Measurements from ENCODE around the gene WNT3.
"Not testable (repeated sequence)": the region's sequence is repeated elsewhere in the genome, so short reads cannot be mapped to it uniquely, and the experiment has no call there.

WNT3 gene

DNA sequence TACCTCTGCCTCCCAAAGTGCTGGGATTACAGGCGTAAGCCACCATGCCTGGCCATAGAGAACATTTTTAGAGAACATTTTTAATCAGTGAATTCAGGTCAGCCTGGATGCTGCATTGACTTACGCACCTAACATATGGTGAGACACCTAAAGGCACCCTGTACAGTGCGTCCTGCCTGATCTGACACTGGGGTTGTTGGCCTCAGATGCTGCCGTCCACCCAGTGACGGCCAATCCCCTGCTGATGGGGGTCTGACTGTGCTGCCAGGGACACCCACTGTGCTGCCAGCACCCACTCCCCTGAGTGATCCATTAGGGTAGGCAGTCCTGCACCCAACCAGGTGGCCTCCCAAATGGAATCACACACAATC lies 38.5 kb downstream of the WNT3 start:
- no peak for DNase-seq

DNA sequence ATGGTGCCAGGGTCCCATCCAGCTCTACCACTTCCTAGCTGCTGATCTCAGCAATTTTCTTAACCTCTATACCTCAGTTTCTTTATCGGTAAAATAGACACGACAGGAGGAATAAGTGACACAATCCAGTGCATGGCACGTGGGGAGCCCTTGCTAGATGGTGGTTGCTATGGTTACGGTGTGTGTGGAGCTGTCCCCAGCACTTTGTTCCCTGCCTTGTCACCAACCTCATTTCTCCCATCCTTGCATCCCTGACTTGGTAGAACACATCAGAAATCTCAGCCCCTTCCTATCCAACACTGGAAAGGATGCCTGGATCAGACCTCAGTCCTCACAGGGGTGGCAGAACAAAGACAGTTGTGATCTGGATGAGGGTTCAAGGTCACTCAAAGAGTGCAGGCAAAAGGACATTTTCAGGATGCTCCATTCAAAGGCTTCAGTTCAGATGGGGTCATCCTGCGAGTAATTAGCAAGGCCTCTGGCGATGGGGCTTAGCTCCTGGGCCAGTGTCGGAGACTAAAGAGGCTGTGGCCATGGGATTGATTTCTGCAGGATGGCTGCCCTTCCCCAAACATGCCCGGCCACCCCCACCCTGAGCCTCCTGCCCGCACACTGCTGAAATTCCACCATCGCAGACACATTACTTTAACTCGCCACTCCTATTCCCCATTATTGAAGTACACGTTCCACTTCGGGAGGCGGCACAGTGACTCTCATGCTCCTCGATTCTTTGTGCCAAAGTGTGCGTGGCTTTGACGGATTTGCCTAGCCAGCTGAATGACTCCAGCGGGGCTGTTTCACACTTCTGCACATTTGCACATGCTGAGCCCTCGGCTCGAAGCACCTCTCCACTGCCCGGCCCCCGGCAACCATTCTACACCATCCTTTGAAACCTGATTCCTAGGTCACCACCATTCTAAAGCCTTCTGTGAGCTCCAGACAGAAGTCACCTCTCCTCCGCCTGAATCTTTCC lies 40.3 kb downstream of the WNT3 start:
- no peak for DNase-seq

DNA sequence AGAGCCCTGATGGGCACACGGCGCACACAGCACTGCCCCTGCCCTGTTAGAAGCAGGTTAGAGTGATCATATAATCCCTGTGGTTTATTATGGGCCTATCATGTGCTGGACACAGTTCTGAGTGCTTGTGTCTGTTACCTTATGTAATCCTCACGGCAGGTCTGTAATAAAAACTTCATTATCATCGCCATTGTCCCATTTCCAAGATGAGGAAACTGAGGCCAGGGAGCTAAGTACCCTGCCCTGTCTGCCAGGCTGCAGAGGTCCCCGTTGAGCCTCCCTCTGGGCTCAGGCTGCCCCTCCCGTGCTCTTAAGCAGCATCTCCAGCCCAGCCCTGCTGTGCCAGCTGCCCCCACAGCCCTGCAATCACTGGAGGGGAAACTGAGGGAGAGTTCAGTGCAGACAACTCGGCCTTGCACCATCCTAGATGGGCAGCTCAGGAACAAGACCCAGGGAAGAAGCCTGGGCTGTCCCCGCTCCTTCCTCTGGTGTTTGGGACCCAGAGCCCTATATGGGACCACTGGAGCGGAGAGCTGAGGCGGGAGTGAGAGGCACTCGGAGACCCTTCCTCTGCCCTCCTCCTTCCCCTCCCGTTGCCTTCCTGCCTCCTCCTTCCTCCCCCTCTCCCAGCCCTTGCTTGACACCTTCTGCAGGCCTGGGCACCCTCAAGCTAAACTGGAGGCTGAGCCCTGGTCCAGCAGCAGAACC lies 42.0 kb downstream of the WNT3 start:
- DNase-seq, result no peak

DNA sequence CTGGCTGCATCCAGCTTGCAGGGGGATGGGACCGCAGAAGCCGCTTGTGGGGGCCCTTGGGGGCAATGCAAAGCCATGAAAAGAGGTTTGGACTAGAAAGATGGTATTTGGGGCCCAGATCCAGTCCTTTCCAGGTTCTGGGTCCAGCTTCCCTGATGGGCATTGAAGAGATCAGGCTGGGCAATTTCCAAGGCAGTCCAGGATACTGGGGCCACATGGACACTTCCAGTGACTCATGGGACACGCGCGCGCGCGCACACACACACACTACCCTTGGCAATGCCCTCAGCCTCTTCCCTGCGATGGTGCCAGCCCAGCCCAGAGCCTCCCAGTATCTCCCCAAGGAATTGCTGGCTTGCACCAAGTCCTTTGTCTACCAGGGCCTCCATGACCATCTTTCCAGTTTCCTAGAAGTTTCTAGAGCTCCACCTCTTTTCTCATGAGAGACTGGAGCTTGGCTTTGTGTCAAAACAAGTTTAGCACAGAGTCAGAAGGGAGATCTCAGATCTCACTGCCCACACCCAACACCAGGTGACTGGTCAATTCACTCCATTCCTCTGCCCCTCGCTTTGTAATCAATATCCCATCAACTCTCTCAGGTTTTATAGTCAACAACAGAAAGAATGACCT lies 44.3 kb downstream of the WNT3 start:
- no peak for DNase-seq

DNA sequence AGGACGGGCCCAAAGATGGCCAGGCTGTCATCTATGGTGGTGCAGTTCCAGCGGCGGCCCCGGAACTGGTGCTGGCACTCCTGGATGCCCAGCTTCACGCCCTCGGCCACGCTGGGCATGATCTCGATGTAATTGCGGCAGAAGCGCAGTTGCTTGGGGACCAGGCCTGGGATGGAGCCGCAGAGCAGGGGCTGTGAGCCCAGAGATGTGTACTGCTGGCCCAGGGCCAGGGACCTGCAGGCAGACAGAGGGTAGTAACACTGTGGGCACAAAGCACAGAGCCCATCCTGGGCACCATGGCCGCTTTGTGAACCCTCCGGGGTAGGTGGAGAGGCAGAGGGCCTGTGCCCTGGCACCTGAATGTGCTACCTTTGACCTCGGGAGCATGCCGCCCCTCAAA lies 44.8 kb downstream of the WNT3 start:
- DNase-seq, result no peak

DNA sequence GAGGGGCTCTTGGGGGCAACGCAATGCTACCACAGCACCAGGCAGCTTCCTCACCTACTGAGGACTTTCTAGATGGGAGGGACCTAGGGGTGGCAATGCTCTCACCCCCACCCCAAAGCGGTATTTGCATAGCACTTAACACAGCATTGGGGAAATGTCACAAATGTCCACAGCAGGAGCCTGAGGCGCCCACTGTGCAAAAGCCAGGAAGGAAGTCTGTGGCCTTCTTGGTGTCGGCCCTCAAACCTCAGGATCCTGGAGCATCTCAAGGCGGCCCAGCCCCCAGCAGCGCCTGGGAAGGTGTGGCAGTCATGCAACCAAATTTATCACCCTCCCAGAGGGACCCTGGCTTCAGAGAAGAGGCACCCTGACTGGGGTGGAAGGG lies 45.3 kb downstream of the WNT3 start:
- no peak for DNase-seq

DNA sequence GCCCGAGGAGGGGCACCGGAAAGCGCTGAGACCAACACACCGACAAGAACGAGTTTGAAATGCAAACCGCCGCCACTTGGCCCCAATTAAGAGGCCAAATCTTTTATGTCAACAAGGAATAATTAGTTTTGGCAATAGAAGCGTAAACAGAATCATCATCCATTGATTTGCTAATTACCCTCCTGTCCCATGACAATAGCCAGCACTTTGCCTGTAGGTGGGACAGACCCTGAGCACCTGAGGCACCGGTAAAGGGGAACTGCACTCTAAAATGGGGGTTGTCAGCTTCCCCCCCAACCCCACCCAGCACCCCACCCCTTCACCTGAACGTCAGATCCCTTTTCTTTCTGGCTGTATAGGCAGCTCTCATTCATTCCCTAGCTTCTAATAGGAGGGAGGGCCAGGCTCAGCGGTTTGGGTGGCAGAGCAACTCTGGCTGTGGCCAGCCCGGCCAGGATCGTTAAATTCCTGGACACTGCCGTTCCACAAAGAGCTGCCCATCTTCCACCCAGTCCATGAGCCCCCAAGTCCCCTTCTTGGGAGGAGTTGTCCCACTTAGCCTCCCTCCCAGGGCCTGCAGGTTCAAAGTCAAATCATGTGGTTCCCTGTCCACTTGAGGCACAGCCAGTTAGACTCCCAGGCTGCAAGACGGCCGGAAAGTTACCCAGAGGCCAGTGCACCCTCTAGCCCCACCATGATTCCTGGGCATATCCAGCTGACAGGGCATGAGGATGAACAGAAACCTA lies 45.8 kb downstream of the WNT3 start:
- DNase-seq, result no peak

DNA sequence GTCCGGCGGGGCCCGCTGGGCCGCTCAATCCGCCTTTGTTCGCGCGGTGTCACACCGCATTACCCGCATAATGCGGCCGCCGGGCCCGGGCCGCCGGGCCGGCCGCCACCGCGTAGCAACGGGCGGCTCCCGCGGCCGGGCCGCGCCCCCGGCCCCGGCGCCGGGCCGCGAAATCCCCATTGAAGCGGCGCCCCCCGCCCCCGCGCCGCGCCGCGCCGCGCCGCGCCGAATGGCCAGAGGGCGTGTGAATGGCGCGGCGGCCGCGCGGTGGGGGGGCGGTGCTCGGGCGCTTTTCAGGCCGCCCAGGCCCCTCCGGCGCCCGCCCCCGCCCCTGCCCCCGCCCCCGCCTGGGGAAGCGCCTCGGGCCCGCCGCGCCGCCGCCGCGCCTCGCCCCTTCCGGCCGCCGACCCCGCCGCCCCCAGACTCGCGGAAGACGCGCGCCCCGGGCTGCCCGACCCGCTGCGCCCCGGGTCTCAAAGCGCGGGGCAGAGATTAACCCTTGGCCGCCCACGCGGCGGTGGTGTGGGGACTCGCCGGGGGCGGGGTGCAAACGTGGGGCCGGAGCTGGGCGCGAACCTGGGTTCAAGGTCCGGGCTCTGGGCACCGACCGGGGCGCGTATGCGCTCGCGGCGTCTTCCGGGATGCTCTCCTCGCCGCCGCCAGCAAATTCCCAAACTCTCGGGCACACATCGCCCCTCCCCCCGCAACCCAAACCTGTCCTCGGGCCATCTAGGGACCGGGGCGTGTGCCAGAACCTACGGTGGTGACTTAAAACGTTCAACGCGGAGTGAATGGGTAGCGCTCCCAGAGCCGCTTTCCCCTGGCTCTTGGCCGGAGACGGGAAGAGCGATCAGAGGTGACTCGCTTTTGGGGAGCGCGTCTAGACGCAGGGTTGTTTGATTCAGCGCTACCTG lies 46.7 kb downstream of the WNT3 start:
- DNase-seq, result peak; percentile 30

DNA sequence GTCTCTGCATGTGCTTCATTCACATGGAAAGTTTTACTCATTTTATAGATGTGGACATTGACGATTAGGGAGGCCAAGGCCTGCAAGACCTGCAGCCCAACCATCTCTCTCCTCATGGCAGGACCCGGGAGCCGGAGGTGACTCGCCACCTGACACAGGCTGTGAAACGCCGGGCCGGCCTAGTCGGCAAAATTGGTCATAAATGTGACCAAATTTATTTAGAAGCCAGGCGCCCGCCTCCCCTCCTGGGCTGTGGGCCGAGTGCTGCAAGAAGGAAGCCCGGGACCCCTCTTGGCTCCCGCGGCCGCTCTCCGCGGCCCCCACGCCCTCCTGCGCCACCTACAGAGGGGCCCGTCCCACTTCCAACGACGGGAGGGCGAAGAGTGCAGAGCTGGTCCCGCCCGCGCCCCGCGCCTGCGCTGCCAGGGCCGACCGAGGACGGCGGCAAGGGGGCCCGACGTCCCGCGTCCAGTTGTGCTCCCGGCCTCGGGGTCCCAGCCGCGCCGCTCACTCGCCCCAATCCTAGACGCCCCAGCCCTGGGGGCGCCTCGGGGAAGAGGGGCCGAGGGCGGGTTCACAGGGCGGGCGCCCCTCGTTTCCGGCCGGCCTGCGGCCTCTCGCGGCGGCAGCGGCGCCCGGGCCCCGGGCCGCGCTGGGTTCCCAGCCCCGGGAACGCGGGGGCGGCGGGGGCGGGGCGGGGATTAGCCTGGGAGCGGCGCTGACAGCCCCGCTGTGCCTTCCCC lies 47.5 kb downstream of the WNT3 start:
- DNase-seq, result no peak

DNA sequence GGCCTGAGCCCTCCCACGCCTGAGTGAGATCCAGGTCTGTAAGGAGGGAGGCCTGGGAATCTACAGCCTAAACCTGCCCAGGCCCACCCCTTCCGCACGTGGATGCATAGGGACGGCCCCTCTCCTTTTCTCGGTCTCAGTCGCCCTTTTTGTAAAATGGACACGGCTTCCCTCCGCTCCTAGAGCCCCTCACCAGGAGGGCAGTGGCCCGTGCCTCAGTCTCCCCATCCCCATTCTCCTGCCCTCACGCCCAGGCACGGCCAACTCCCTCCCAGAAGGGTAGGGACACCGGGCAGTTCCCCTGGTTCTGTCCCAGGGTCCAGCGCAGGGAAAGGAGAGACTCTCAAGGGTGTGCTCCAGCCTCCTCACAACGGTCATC lies 48.1 kb downstream of the WNT3 start:
- DNase-seq, result no peak

DNA sequence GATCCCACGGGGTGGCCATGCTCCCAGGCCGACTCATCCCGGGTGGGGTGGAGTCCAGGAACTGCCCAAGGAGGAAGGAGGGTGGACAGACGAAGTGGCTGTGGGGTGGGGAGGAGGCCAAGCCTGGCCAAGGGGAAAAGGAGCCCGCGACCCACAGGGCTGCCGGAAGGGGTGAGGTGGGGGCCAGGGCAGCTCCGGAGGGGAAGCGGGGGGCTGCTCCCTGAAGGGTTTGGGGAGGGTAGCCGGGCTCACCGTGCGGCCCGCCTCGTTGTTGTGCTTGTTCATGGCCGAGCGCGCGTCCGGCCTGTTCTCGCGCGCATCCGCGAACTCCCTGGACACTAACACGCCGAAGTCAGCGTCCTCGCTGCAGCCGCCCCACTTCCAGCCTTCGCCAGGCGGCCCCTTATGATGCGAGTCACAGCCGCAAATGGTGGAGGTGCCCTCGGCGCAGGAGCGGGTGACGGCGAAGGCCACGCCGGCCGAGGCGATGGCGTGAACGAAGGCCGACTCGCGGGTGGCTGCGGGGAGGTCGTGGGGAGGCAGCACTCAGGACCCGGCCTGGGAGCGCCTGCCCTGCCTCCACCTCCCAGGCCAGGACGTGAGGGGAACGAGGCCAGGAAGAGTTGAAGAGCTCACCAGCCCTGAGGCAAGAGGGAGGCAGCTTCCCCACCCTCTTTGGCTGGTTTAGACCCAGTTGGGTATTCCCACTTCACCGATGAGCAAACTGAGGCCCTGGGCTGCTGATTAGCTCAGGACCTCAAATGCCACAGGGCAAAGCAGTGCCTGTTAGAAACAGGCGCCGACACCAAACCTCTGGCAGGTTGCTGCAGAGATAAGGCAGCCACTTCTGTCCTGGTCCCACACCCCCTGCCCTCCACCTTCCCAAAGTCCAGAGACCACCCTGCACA lies 48.7 kb downstream of the WNT3 start:
- no peak for DNase-seq

DNA sequence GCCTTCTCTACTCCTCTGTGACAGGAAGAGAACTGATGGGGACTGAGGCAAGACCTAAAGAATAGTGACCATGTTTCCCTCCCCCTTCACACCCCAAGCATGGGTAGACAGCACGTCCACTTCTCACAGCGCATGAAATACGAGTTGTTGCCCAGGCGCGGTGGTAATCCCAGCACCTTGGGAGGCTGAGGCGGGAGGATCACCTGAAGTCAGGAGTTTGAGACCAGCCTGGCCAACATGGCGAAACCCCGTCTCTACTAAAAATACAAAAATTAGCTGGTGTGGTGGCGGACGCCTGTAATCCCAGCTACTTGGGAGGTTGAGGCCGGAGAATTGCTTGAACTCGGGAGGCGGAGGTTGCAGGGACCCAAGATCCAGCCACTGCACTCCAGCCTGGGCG lies 49.6 kb downstream of the WNT3 start:
- DNase-seq, result not testable (repeated sequence)

DNA sequence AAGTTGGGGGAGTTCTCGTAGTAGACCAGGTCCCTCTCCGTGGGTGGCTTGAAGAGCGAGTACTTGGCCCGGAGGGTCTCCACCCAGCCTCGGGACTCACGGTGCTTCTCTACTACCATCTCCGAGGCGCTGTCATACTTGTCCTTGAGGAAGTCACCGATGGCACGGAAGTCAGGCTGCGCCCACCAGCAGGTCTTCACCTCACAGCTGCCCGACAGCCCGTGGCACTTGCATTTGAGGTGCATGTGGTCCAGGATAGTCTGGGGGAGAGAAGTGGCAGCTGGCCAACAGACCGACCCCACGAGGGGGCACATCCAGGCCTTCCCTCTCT lies 50.0 kb downstream of the WNT3 start:
- DNase-seq, result no peak

DNA sequence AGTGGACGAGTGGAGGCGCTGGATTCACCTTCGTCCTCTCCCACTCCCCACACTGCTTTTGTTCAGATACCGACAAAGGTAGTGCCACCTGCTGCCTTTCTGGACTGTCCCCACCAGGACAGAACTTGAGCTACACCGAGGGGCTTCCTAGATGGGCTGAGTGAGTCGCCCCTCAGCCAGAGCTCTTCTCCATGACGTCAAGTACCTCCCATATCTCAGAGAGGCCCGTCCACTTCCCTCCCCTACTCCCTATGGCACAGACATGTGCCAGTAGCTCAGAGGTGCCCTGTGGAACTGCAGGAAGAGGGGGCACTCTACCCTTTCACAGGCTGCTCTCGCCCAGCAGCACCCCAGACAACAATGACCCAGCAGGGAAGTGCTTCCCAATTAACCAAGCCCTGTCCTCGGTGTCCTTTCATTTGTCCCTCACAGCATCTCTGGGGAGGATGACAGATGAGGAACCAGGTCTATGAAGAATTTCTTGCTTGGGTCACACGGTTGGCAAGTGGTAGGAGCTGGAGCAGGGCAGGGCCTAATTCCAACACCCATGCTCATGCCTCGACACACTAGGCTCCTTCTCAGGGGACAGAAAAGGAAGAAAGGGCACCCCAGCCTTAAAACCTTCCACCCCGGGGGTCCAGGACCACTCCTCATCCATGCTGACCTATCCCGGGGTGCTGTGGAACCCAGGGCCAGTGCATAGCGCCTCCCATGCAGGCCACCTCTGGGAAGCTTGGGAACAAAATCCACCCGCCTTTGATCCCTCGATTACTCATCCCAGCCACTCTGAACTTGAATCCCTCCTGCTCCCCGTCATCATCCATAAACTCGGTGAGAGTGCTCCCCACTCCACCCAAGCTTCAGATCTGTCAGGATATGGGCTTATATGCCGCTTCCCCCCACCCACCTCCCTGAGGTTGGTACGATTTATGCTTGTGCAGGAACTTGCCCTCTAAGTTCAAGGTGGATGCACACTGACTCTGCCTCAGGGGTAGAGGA lies 51.7 kb downstream of the WNT3 start:
- DNase-seq, result no peak

DNA sequence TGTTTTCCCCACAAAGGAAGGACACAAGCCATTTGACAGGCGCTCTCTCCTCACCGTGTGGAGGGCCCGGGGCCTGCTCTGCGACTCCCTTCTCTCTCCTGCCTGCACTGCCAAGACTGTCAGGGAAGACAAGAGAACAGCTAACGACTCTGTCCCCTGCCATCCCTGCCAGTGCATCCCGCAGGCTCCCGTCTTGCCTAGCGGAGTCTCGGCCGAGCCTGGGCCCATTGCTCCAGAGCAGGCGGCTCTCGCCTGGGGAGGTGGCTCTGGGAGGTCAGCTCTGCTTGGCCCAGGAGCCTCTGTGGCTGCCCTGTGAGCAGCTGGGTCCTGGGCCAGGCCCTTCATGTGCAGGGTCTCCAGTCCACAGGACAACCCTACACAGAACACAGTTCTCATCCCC lies 53.0 kb downstream of the WNT3 start:
- no peak for DNase-seq

DNA sequence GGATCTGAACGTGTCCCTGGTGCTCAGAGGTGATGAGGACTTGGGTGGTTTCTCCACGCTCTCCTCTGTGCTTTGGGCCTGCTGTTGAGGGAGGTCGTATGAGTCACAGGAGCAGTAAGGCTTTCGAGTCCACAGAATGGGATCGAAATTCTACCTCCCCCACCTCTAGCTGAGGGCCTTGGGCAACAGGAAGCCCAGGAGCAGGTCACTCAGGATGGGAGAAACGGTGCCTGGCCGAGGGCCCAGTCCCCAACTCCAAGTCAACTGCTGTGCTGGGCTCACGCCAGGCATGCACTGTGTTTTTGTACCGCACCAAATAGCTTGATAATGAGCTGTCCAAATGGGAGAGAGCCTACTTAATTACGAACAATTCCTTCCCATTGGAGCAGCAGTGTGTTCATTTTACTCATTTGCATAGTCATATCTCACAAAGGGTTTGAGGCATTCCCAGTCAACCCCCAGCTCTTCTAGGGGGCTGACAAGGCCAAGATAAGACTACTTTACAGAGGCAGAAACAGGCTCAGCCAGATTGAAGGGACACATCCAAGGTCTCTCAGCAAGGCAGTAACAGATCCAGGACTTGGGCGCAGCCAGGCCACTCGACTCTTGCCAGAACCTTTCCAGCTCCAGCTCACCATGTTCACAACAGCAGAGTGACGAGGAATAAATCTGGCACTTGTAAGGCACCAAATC lies 53.6 kb downstream of the WNT3 start:
- DNase-seq, result no peak

DNA sequence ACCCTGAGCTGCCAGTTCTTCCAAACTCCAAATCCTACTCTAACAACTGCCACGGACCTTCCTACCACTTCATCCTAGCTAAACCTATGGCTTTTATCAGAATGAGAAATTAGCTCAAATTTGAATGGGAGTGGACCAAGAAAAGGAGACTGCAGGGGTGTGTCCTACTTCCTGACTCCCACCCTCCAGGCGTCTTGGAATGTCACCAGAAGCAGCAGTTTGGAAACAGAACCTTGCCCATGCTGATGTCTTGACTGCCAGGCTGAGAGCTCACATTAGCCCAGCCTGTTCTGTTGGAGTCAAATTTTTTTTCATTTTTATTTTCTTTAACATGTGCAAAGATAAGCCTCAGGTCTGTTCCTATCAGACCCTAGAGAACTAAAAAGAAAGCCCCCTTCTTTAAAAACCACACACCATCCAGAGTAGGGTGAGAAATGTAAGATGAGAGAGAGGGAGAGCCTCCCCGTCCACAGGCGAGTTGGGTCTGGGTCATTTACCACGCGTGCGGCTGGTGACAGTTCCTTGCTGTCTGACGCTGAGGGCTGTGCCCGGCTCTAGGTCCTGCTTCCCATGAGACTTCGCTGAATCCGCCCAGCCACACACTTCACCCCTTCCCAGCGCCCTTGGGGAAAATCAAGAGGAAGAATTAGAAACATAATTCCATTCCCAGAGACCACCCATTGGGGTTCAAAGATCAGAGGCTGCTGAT lies 54.3 kb downstream of the WNT3 start:
- DNase-seq, result no peak

DNA sequence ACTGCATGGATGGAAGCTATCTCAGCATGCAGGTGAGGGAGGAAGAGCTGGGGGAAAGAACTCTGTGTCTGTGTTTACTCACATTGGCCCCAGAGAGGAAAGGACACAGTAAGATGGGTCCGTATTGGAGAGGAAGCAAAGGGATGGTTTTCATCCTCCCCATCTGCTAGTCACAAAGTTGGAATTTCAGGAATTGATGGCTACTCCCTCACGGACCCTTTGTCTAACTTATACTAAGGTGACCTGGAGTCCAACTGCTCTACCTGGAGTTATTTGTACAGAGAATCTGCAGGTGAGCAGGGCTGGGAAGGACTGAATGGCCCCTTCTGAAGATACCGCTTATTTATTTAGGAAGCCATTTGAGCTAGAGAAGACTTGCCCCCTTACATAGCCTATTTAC lies 55.1 kb downstream of the WNT3 start:
- no peak for DNase-seq

Data from CD4-positive, alpha-beta T cell treated with Interleukin-15 for 1 hour (primary cell).